Measurements from ENCODE around the gene NRL.

Gene NRL

DNA sequence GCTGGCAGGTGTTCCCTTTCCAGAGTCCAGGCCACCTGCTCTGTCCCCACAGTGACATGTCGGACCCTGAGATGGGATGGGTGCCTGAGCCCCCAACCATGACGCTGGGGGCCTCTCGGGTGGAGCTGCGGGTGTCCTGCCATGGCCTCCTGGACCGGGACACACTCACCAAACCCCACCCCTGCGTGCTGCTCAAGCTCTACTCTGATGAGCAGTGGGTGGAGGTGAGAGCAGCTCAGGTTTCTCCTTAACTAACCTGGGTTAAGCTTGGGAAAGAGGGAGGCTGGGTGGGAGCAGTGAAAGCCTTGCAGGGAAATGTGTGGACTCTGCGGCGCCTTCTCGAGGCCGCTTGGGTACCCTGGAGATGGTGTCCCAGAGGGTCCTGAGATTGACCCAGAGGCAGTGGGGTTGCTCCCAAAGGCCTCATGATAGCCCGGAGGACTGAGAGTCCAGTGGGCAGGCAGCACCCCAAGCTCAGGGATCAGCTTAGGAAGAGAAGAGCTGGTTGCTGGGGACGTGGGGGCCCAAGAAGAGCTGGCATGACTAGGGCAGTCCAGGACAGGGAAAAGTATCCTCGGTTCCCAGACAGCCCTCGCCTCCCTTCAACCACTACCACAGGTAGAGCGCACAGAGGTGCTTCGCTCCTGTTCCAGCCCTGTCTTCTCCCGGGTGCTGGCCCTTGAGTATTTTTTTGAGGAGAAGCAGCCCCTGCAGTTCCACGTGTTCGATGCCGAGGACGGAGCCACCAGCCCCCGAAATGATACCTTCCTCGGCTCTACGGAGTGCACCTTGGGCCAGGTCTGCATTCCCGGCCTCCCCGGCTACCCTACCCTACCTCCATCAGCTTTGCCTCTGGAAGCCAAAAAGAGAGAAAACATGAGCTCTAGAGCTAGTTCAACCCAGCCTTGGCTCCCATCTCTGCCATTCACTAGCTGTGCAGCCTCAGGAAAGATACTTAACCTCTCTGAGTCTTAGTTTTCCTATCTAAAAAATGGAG, 41.6 kb downstream of the NRL start:
- Mint-ChIP-seq H3K27ac (no peak overlapping the region), H3K4me3 (no peak overlapping the region), H3K9me3 (no peaks in the 10 kb centered on the region), H3K27me3 (peaks cover 21 to 43% of the 10 kb centered on the region in 2 donors), H3K4me1 (ENCODE audit: low read depth in 2 of 2) (peaks cover 0 to 7% of the 10 kb centered on the region in 2 donors), H3K36me3 (ENCODE audit: insufficient read depth) (no peaks in the 10 kb centered on the region)
- ATAC-seq (replicated peaks), result no peak
- no peak for DNase-seq

- Mint-ChIP-seq H3K9me3 (no peaks in the 10 kb centered on the region), H3K36me3 (ENCODE audit: insufficient read depth) (no peaks in the 10 kb centered on the region), H3K4me1 (ENCODE audit: low read depth in 2 of 2) (peaks cover 0 to 7% of the 10 kb centered on the region in 2 donors), H3K4me3 (no peak overlapping the region), H3K27me3 (peaks cover 21 to 50% of the 10 kb centered on the region in 2 donors), H3K27ac (no peak overlapping the region)
- ATAC-seq (replicated peaks) (no peak), DNase-seq (no peak)
These were observed 42.3 kb downstream of the NRL start for GRCh38 chr14:24072436-24072835.

DNA sequence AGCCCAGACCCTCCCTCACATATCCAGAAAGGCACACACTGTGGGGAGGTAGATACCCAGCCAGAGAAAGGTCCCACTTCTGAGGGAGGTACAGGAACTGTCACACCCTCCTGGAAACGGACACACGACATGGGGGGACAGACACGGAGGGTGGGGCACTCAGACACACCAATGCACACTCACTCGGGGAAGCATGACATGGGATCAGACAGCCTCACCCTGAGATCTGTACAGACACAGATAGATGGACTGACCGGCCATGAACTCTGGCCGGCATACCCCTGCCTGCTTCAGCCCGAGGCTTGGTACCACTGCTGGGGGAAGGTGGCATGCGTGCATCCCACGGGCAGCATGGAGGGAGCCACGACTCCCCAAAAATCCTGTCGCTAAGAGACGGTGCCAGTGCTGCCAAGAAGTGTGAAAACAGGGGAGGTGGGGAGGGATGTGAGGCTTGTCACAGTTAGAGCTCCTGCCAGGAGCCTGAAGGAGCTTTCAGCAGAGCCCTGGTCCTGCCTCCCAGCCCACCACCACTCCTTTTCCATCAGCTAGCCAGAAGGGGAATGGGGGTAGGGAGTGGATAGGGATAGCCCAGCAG, 42.8 kb downstream of the NRL start:
- H3K27ac Mint-ChIP-seq, result no peak overlapping the region
- no peaks in the 10 kb centered on the region for H3K36me3 Mint-ChIP-seq (ENCODE audit: insufficient read depth)
- H3K4me3 Mint-ChIP-seq, result no peak overlapping the region
- H3K4me1 Mint-ChIP-seq (ENCODE audit: low read depth in 2 of 2), result peaks cover 0 to 7% of the 10 kb centered on the region in 2 donors
- H3K27me3 Mint-ChIP-seq, result peaks cover 21 to 51% of the 10 kb centered on the region in 2 donors
- DNase-seq (no peak), ATAC-seq (replicated peaks) (no peak)
- no peaks in the 10 kb centered on the region for H3K9me3 Mint-ChIP-seq

DNA sequence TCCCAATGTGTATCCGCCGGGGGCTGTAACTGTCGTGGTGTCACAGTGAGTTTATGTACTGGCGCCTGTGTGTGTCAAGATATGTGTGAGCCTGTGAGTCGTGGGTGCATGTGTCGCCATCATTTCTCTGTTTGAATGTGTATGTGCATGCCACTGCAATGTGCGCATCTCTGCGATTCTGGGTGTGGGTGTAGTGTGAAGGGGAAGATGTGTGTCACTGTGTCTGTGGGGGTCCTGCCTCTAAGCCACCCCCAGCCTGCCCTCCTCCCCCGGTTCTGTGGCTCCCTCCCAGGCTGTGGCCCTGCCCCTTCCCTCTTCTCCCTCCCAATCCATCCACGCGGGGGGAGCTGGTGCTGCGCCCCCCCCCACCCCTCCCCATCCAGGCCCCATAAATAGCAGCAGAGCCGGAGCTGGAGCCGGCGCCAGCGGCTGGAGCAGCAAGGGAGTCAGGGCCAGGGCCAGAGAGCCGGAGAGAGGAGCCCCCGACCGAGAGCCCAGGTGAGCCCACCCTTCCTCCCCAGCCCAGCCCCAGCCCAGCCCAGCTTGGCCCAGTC, 43.5 kb downstream of the NRL start, which contains the start of gene CPNE6:
CPNE6 (plus strand) TSS at position 419 of the 554 bp plus-strand sequence. CDS start 1,375 bp downstream, outside the sequence.
- no peak for ATAC-seq (replicated peaks)
- Mint-ChIP-seq H3K27ac (no peak within 1 kb of the TSS), H3K4me3 (no peak within 1 kb of the TSS)

DNA sequence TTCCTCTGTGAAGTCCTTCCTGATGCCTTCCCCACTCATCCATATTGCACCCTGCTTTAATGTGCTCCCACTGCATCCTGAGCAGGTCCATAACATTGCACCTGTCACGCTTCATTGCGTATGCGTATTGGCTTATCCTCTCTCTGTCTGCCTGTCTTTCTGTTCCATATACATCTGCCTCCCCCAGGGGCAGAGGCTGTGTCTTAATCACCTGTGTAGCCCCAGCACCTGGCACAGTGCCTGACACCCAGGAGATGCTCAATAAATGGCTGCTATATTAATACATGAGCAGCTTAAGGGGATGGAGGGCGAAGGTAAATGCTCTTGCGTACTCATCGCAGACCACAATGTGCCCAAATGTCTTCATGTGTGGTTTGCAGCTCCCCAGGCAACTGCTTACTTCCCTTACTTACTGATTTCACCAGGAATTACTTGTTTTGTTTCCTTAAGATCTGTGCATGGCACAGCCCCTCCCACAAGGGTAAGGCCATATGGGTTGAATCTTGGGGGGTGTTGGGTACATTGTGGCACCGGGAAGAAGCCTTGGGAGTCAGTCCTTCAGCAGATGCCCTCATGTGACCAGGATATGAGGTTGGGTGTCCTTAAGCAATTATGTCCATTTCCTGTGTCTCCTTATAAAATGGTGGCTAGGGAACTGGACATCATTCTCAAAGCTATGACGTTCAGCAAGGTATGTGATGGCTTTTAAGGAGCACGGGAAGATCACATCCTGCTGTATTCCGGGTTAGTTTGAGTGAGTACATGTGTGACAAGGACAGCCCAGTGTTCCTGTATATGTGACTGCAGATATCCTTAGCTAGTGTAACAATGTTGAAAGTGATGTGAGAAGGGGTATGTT, 44.2 kb downstream of the NRL start:
- Mint-ChIP-seq H3K36me3 (ENCODE audit: insufficient read depth) (no peaks in the 10 kb centered on the region), H3K9me3 (no peaks in the 10 kb centered on the region), H3K27me3 (peaks cover 21 to 51% of the 10 kb centered on the region in 2 donors), H3K4me1 (ENCODE audit: low read depth in 2 of 2) (peaks cover 0 to 7% of the 10 kb centered on the region in 2 donors), H3K27ac (no peak overlapping the region), H3K4me3 (no peak overlapping the region)
- no peak for DNase-seq
- no peak for ATAC-seq (replicated peaks)

More for the DNA sequence above, 43.5 kb downstream of the NRL start, which contains the start of gene CPNE6:
- Mint-ChIP-seq H3K27me3 (peaks cover 21 to 51% of the 10 kb centered on the region in 2 donors), H3K36me3 (ENCODE audit: insufficient read depth) (no peaks in the 10 kb centered on the region), H3K9me3 (no peaks in the 10 kb centered on the region), H3K4me1 (ENCODE audit: low read depth in 2 of 2) (peaks cover 0 to 7% of the 10 kb centered on the region in 2 donors)
- no peak for DNase-seq

- no peak overlapping the region for H3K4me3 Mint-ChIP-seq
- H3K27me3 Mint-ChIP-seq, result peaks cover 21 to 51% of the 10 kb centered on the region in 2 donors
- DNase-seq (no peak), ATAC-seq (replicated peaks) (no peak)
- H3K9me3 Mint-ChIP-seq, result no peaks in the 10 kb centered on the region
- peaks cover 0 to 5% of the 10 kb centered on the region in 2 donors for H3K4me1 Mint-ChIP-seq (ENCODE audit: low read depth in 2 of 2)
- no peak overlapping the region for H3K27ac Mint-ChIP-seq
- H3K36me3 Mint-ChIP-seq (ENCODE audit: insufficient read depth), result no peaks in the 10 kb centered on the region
These were observed 45.4 kb downstream of the NRL start for GRCh38 chr14:24069411-24069735.

GRCh38 chr14:24068711-24069410, 45.9 kb downstream of the NRL start:
- Mint-ChIP-seq H3K27me3 (peaks cover 21 to 51% of the 10 kb centered on the region in 2 donors), H3K4me3 (no peak overlapping the region), H3K4me1 (ENCODE audit: low read depth in 2 of 2) (peaks cover 0 to 5% of the 10 kb centered on the region in 2 donors), H3K36me3 (ENCODE audit: insufficient read depth) (no peaks in the 10 kb centered on the region), H3K27ac (no peak overlapping the region), H3K9me3 (no peaks in the 10 kb centered on the region)
- no peak for DNase-seq
- no peak for ATAC-seq (replicated peaks)

GRCh38 chr14:24067133-24068082, 47.3 kb downstream of the NRL start:
- H3K4me1 Mint-ChIP-seq (ENCODE audit: low read depth in 2 of 2), result peaks cover 0 to 5% of the 10 kb centered on the region in 2 donors
- no peak overlapping the region for H3K4me3 Mint-ChIP-seq
- H3K27ac Mint-ChIP-seq, result no peak overlapping the region
- ATAC-seq (replicated peaks), result no peak
- H3K36me3 Mint-ChIP-seq (ENCODE audit: insufficient read depth), result no peaks in the 10 kb centered on the region
- H3K9me3 Mint-ChIP-seq, result no peaks in the 10 kb centered on the region
- peaks cover 16 to 47% of the 10 kb centered on the region in 2 donors for H3K27me3 Mint-ChIP-seq
- no peak for DNase-seq

DNA sequence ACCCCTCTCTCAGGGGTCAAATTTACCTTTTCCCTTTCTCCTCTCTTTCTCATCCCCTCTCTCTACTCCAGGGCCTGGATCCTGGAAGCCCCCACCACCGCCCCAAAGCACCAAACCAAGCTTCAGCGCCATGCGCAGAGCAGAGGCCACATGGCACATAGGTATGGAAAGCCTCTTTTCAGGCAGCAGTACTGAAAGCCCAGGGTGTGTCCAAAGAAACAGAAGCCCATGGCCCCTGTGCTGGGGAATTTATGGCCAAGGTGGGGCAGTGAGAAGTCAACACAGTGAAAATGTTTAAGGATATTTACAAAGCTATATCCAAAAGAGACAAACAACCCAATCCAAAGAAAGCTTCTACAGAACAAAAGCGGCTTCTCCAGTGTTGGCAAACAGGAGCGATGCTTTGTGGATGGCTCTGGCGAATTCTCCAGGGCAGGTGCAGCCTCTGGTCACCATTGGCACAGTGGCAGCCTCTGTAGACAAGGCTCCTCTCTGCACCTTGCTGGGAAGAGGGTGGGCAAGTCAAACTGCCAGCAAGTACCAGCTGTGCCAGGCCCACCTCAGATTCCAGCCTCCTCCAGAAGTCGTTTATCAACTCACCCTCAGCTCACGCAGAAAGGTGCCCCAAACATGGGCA, 48.1 kb downstream of the NRL start:
- ATAC-seq (replicated peaks) (no peak), DNase-seq (no peak)
- H3K27me3 Mint-ChIP-seq, result peaks cover 16 to 40% of the 10 kb centered on the region in 2 donors
- no peak overlapping the region for H3K4me3 Mint-ChIP-seq
- H3K27ac Mint-ChIP-seq, result no peak overlapping the region
- no peaks in the 10 kb centered on the region for H3K36me3 Mint-ChIP-seq (ENCODE audit: insufficient read depth)
- H3K9me3 Mint-ChIP-seq, result no peaks in the 10 kb centered on the region
- peaks cover 0 to 5% of the 10 kb centered on the region in 2 donors for H3K4me1 Mint-ChIP-seq (ENCODE audit: low read depth in 2 of 2)

- H3K27ac Mint-ChIP-seq, result no peak overlapping the region
- peaks cover 0 to 2% of the 10 kb centered on the region in 2 donors for H3K4me1 Mint-ChIP-seq (ENCODE audit: low read depth in 2 of 2)
- peaks cover 9 to 27% of the 10 kb centered on the region in 2 donors for H3K27me3 Mint-ChIP-seq
- ATAC-seq (replicated peaks) (no peak), DNase-seq (no peak)
- no peaks in the 10 kb centered on the region for H3K36me3 Mint-ChIP-seq (ENCODE audit: insufficient read depth)
- H3K4me3 Mint-ChIP-seq, result no peak overlapping the region
- no peaks in the 10 kb centered on the region for H3K9me3 Mint-ChIP-seq
These were observed 49.3 kb downstream of the NRL start for GRCh38 chr14:24065408-24065807.

GRCh38 chr14:24064856-24065255, 49.9 kb downstream of the NRL start:
- ATAC-seq (replicated peaks), result no peak
- no peak for DNase-seq
- no peak overlapping the region for H3K27ac Mint-ChIP-seq
- no peaks in the 10 kb centered on the region for H3K36me3 Mint-ChIP-seq (ENCODE audit: insufficient read depth)
- H3K27me3 Mint-ChIP-seq, result peaks cover 8 to 22% of the 10 kb centered on the region in 2 donors
- H3K4me1 Mint-ChIP-seq (ENCODE audit: low read depth in 2 of 2), result no peaks in the 10 kb centered on the region
- no peaks in the 10 kb centered on the region for H3K9me3 Mint-ChIP-seq
- no peak overlapping the region for H3K4me3 Mint-ChIP-seq
